ENCODE results near the gene THOC2. TPM values are rescaled to one million over a fixed set of nuclear protein-coding genes. Genes with fewer than 3 reads are reported as not detected.

THOC2 gene
- total RNA-seq, 4 donors from 2014 or later: 68.2 to 127 (median 87.9) TPM

- TF ChIP-seq, protein P1, sequence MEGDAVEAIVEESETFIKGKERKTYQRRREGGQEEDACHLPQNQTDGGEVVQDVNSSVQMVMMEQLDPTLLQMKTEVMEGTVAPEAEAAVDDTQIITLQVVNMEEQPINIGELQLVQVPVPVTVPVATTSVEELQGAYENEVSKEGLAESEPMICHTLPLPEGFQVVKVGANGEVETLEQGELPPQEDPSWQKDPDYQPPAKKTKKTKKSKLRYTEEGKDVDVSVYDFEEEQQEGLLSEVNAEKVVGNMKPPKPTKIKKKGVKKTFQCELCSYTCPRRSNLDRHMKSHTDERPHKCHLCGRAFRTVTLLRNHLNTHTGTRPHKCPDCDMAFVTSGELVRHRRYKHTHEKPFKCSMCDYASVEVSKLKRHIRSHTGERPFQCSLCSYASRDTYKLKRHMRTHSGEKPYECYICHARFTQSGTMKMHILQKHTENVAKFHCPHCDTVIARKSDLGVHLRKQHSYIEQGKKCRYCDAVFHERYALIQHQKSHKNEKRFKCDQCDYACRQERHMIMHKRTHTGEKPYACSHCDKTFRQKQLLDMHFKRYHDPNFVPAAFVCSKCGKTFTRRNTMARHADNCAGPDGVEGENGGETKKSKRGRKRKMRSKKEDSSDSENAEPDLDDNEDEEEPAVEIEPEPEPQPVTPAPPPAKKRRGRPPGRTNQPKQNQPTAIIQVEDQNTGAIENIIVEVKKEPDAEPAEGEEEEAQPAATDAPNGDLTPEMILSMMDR (IDR thresholded peaks at IDR 0.05; ENCODE audit: low read depth): no peak
These were observed 4.3 kb downstream of the THOC2 start for GRCh38 chrX:123728554-123728953.

DNA sequence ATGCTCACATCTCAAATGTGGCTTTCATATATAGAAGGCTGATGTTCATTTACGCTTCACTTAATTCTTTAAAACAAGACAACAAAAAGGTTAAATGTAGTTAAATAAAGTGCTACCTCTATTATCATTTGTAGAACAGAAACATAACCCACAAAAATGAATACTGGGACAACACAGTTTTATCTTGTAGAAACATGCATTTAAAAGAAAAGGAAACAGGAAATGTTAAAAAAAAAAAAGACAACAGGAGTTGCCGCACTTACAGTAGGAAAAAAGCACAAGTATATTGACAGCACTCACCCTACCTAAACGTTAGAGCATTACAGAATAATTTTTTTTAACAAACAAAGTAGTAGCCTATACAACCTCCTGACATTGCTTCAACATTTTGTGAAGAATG lies 4.8 kb downstream of the THOC2 start:
- TF ChIP-seq, protein P1 (IDR thresholded peaks at IDR 0.05; ENCODE audit: low read depth): no peak

DNA sequence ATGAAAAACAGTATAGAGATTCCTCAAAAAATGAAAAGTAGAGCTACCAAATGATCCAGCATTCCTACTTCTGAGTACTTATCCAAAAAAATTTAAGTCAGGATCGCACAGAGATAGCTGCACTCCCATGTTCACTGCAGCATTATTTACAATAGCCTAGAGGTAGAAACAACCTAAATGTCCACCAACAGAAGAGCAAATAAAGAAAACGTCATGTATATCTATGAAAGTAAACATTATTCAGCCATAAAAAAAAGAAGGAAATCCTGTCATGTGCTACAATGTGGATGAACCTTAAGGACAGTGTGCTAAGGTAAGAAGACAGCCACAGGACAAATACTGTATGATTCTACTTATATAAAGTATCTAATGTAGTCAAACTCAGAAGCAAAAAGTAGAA lies 12.4 kb downstream of the THOC2 start:
- TF ChIP-seq, protein P1 (IDR thresholded peaks at IDR 0.05; ENCODE audit: low read depth): no peak

DNA sequence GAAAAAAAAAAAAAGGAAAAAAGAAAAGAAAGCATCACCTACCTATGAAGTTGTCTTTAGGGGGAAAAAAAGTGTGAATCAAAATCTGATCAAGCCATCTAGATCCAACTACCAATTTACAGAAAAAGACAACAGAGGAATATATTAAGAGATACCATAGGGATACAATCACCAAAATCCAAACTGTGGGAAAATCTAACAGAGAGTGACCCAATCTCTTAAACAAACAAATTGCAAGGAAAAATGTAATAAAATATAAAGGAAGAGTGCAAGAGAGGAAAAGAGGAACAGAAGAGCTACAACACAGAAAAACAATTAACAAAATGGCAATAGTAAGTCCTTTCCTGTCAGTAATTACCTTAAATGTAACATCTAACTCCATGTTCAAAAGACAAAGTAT lies 19.0 kb downstream of the THOC2 start:
- TF ChIP-seq, protein P1 (IDR thresholded peaks at IDR 0.05; ENCODE audit: low read depth): no peak

DNA sequence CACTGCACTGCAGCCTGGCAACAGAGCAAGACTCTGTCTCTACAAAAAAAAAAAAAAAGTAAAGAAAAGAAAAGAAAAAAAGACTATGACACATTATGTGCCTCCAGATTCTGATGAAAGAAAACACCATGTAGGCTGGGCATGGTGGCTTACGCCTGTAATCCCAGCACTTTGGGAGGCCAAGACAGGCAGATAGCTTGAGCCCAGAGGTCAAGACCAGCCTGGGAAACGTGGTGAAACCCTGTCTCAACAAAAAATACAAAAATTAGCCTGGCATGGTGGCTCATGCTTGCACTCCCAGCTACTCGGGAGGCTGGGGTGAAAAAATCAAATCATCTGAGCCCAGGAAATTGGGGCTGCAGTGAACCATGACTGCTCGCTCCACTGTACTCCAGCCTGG lies 19.4 kb downstream of the THOC2 start:
- TF ChIP-seq, protein P1 (IDR thresholded peaks at IDR 0.05; ENCODE audit: low read depth): no peak

GRCh38 chrX:123704781-123705180 lies 28.1 kb downstream of the THOC2 start:
- TF ChIP-seq, protein P1 (IDR thresholded peaks at IDR 0.05; ENCODE audit: low read depth): no peak

GRCh38 chrX:123698979-123699520 lies 33.8 kb downstream of the THOC2 start:
- TF ChIP-seq, protein P1 (IDR thresholded peaks at IDR 0.05; ENCODE audit: low read depth): no peak
